HepG2 (cell line): ENCODE data around the gene ZDHHC7. TPM values are rescaled to one million over a fixed set of nuclear protein-coding genes. Genes with fewer than 3 reads are reported as not detected.

Experiments used
- ATAC-seq: fragments of 200-7000 bp; cut with Tn5 transposase; 3 replicates; pipeline ENCODE4 v1.9.1; 2020; ENCODE audit warnings: mild to moderate bottlenecking, moderate library complexity
- BruUV-seq: library from RNA; stranded (reverse); fragments of 400-500 nt; replicated peaks from 2 replicates; lab custom pipeline; 2021; lab: Mats Ljungman, UMichigan
- CTCF ChIA-PET: fragments of 300-600 bp; formaldehyde crosslinking; extraction: SDS; loops from one replicate; lab custom pipeline; 2021; ENCODE audit warnings: low total read pairs, inconsistent platforms, low intra/inter-chr PET ratio; lab: Yijun Ruan, JAX
- POLR2A ChIA-PET: fragments of 350-600 bp; sonication (Branson Sonifier 250); formaldehyde crosslinking; loops from one replicate; lab custom pipeline; 2020; ENCODE audit warnings: antibody characterized with exemption, inconsistent platforms; lab: Yijun Ruan, JAX
- DNase-seq: peaks from one replicate; pipeline ENCODE4 v3.0.0-alpha.2; 2015; ENCODE audit warnings: low spot score
- FAIRE-seq: peaks from 3 replicates; lab custom pipeline; 2011; peaks lifted over from hg19 to GRCh38; lab: Jason Lieb, UNC
- H2AFZ ChIP-seq: one replicate; pipeline ENCODE4 v1.6.1; 2011; ENCODE audit warnings: low read length, inconsistent platforms
- H3K27ac ChIP-seq: fragments of 300-600 bp; 3 replicates; pipeline ENCODE4 v1.8.0; 2011; ENCODE audit warnings: mixed run types, mild to moderate bottlenecking, mixed read lengths, low read length, inconsistent platforms; ENCODE audit not compliant: insufficient read depth; ENCODE audit errors: extremely low read length
- H3K27me3 ChIP-seq, 2 experiments: fragments of 200-600 bp in 1 of 2; 2 replicates in 1 of 2; 3 replicates in 1 of 2; pipeline versions ENCODE4 v1.6.0 to v1.8.0; 2011; ENCODE audit warnings: low read length in 2 of 2, mild to moderate bottlenecking in 2 of 2, moderate library complexity in 2 of 2, inconsistent platforms in 1 of 2; ENCODE audit not compliant: insufficient read depth in 2 of 2, control insufficient read depth in 1 of 2
- H3K36me3 ChIP-seq, 2 experiments: fragments of 200-600 bp in 1 of 2; replicated peaks in 1 of 2; 2 replicates in 1 of 2; 3 replicates in 1 of 2; pipeline versions ENCODE4 v1.5.1 to v1.8.0; 2011; ENCODE audit warnings: low read length in 2 of 2, inconsistent platforms in 1 of 2; ENCODE audit not compliant: insufficient read depth in 2 of 2, control insufficient read depth in 1 of 2
- H3K4me1 ChIP-seq: 2 replicates; pipeline ENCODE4 v1.5.1; 2012; ENCODE audit warnings: low read length, inconsistent platforms; ENCODE audit not compliant: insufficient read depth
- H3K4me2 ChIP-seq: 2 replicates; pipeline ENCODE4 v1.6.0; 2011; ENCODE audit warnings: low read depth, low read length, inconsistent platforms
- H3K4me3 ChIP-seq, 3 experiments: fragments of 200-600 bp in 1 of 3; sonication (generic), shearing (Covaris generic) in 1 of 3; replicated peaks in 1 of 3; 2 replicates each; pipeline ENCODE4 v1.5.1; 2011 to 2016; ENCODE audit warnings: low read length in 3 of 3, inconsistent platforms in 2 of 3, low read depth in 2 of 3, mild to moderate bottlenecking in 2 of 3, control low read depth in 1 of 3, mixed read lengths in 1 of 3; ENCODE audit not compliant: insufficient read depth in 1 of 3
- H3K79me2 ChIP-seq: one replicate; pipeline ENCODE4 v1.6.1; 2011; ENCODE audit warnings: low read length, inconsistent platforms; ENCODE audit not compliant: insufficient read depth
- H3K9ac ChIP-seq: 2 replicates; pipeline ENCODE4 v1.6.0; 2011; ENCODE audit warnings: mild to moderate bottlenecking, low read depth, low read length, inconsistent platforms; ENCODE audit not compliant: insufficient read depth
- H3K9me3 ChIP-seq: 2 replicates; pipeline ENCODE4 v1.5.1; 2012; ENCODE audit warnings: mild to moderate bottlenecking, low read length
- H4K20me1 ChIP-seq: 2 replicates; pipeline ENCODE4 v1.6.0; 2011; ENCODE audit warnings: inconsistent platforms, mild to moderate bottlenecking, low read length, moderate library complexity; ENCODE audit not compliant: insufficient read depth
- GPBP1L1 ChIP-seq: sonication (generic); formaldehyde crosslinking; IDR thresholded peaks from 2 replicates; pipeline ENCODE4 v1.5.0; 2020; ENCODE audit warnings: mild to moderate bottlenecking, missing genetic modification reagents
- HDAC2 ChIP-seq: sonication (generic); formaldehyde crosslinking; IDR thresholded peaks from 2 replicates; pipeline ENCODE4 v1.4.0; 2020; ENCODE audit warnings: missing genetic modification reagents
- KAT7 ChIP-seq: IDR thresholded peaks from 2 replicates; pipeline ENCODE4 v1.6.1; 2018; ENCODE audit warnings: borderline replicate concordance, missing compliant biosample characterization
- KLF16 ChIP-seq, 2 experiments: sonication (generic) in 1 of 2; formaldehyde crosslinking in 1 of 2; IDR thresholded peaks; 2 replicates each; pipeline versions ENCODE4 v1.6.1 to v1.8.0; 2016 to 2023; ENCODE audit warnings: missing genetic modification reagents in 2 of 2, missing compliant biosample characterization in 1 of 2
- MTA3 ChIP-seq: sonication (generic); formaldehyde crosslinking; IDR thresholded peaks from 2 replicates; pipeline ENCODE4 v1.4.0; 2020; ENCODE audit warnings: missing genetic modification reagents
- PCBP1 ChIP-seq: fragments of 200-400 bp; formaldehyde crosslinking; IDR thresholded peaks from 2 replicates; pipeline ENCODE4 v1.6.1; 2017; ENCODE audit warnings: mild to moderate bottlenecking, low read depth, low read length, borderline replicate concordance
- SOX13 ChIP-seq, 3 experiments: fragments of 450-650 bp in 1 of 3; sonication (generic) in 1 of 3; formaldehyde crosslinking in 1 of 3; IDR thresholded peaks in 2 of 3; conservative IDR thresholded peaks in 1 of 3; 2 replicates each; pipeline versions ENCODE4 v1.5.0 to v1.6.1; 2016 to 2020; ENCODE audit warnings: antibody characterized with exemption in 1 of 3, mild to moderate bottlenecking in 1 of 3, missing compliant biosample characterization in 1 of 3, missing genetic modification reagents in 1 of 3, moderate library complexity in 1 of 3
- THAP9 ChIP-seq: sonication (generic); formaldehyde crosslinking; IDR thresholded peaks from 2 replicates; pipeline ENCODE4; 2020; ENCODE audit warnings: missing genetic modification reagents, mild to moderate bottlenecking, borderline replicate concordance
- ZC3H4 ChIP-seq: sonication (generic); formaldehyde crosslinking; IDR thresholded peaks from 2 replicates; pipeline ENCODE4 v1.4.0; 2020; ENCODE audit warnings: missing genetic modification reagents, borderline replicate concordance
- ZFP36L2 ChIP-seq: sonication (generic); formaldehyde crosslinking; IDR thresholded peaks from 2 replicates; pipeline ENCODE4 v1.4.0; 2020; ENCODE audit warnings: missing genetic modification reagents
- ZFYVE20 ChIP-seq: sonication (generic); formaldehyde crosslinking; IDR thresholded peaks from 2 replicates; pipeline ENCODE4 v1.8.0; 2023; ENCODE audit warnings: low read depth, mild to moderate bottlenecking, moderate library complexity, missing genetic modification reagents, borderline replicate concordance
- ZNF329 ChIP-seq: sonication (generic); formaldehyde crosslinking; IDR thresholded peaks from 2 replicates; pipeline ENCODE4 v1.9.0; 2021; ENCODE audit warnings: low read depth, mild to moderate bottlenecking, missing genetic modification reagents
- ZNF432 ChIP-seq: sonication (generic); formaldehyde crosslinking; IDR thresholded peaks from 2 replicates; pipeline ENCODE4 v1.5.0; 2020; ENCODE audit warnings: missing genetic modification reagents, mild to moderate bottlenecking, borderline replicate concordance
- ZNF674 ChIP-seq: sonication (generic); formaldehyde crosslinking; IDR thresholded peaks from 2 replicates; pipeline ENCODE4 v1.5.0; 2020; ENCODE audit warnings: low read depth, mild to moderate bottlenecking, missing genetic modification reagents
- ZNF746 ChIP-seq: sonication (generic); formaldehyde crosslinking; IDR thresholded peaks from 2 replicates; pipeline ENCODE4 v1.8.0; 2022; ENCODE audit warnings: mild to moderate bottlenecking, missing genetic modification reagents
- ZNF782 ChIP-seq: sonication (generic); formaldehyde crosslinking; IDR thresholded peaks from 2 replicates; pipeline ENCODE4 v1.4.0; 2020; ENCODE audit warnings: missing genetic modification reagents, mild to moderate bottlenecking, borderline replicate concordance
- ZSCAN31 ChIP-seq: sonication (generic); formaldehyde crosslinking; IDR thresholded peaks from 2 replicates; pipeline ENCODE4 v1.5.0; 2020; ENCODE audit warnings: low read depth, mild to moderate bottlenecking, missing genetic modification reagents
- WGBS: methylation state at CpG from one replicate; pipeline ENCODE4 v1.1.6; 2017; ENCODE audit warnings: low lambda C conversion rate; 5-methylcytosine and 5-hydroxymethylcytosine counted together
- in situ Hi-C: cut with HindIII; loops from 2 replicates; pipeline ENCODE4 v1.10.0; 2017; ENCODE audit warnings: low pct_unique_long_range_greater_than_20kb; ENCODE audit not compliant: extremely low pct_ligation_motif_present
- intact Hi-C: fragments of 100-400 bp; cut with micrococcal nuclease; formaldehyde crosslinking; loops from one replicate; pipeline ENCODE4 v1.10.0; 2022; ENCODE audit not compliant: unreplicated experiment
- polyA plus RNA-seq, 8 experiments: library from polyadenylated mRNA; depleted of rRNA in 3 of 8; stranded (reverse) in 7 of 8; unstranded in 1 of 8; fragments of >200 nt; fragmentation: Illumina TruSeq in 4 of 8; extraction: Trizol in 4 of 8; gene quantifications; 2 replicates each; pipeline versions ENCODE4 v1.2.1 to v1.2.3, GENCODE V29; 2011 to 2016; ENCODE audit warnings: low read depth in 4 of 8, missing spikeins in 1 of 8, mixed read lengths in 1 of 8; ENCODE audit not compliant: insufficient read depth in 1 of 8
- total RNA-seq, 5 experiments: library from RNA; depleted of rRNA; stranded (reverse); fragments of >200 nt; fragmentation: Illumina TruSeq; extraction: Trizol; gene quantifications; 2 replicates each; pipeline ENCODE4 v1.2.3, GENCODE V29; 2016; ENCODE audit warnings: low read depth in 1 of 5

The ZDHHC7 gene
- total and polyA plus RNA-seq, 2 of the 13 experiments (the other 11 are each of a cell fraction or from before 2014, with no cell fraction given): 46.8 to 67.6 TPM

- no peak for TF ChIP-seq ZNF782 (CRISPR knock-in tag)
These were observed 5.9 kb downstream of the ZDHHC7 start (continued) for GRCh38 chr16:85005285-85006069.

GRCh38 chr16:85004587-85005205 is 6.6 kb downstream of the ZDHHC7 start:
- H3K9me3 ChIP-seq: no peaks in the 10 kb centered on the region
- ATAC-seq: no peak
- no peak overlapping the region for H2AFZ ChIP-seq
- BruUV-seq: no TSS peak
- ChIA-PET POLR2A (interaction anchor here (2.1 kb wide), 1 partner anchor 10 kb away, joined by 9 read pairs; no protein-coding TSS in a partner anchor), CTCF (no interaction called here)
- H4K20me1 ChIP-seq: peaks cover 21% of the 10 kb centered on the region; the same call in 1 of the 2 replicates
- peaks cover 98% of the 10 kb centered on the region for H3K4me1 ChIP-seq
- no peak overlapping the region; the same call in 1 of the 2 replicates for H3K9ac ChIP-seq
- H3K79me2 ChIP-seq: peaks cover 85% of the 10 kb centered on the region
- in situ Hi-C loops: no loop called here
- no peak overlapping the region for H3K27ac ChIP-seq
- H3K27me3 ChIP-seq: no peaks in the 10 kb centered on the region
- no peak for DNase-seq
- peaks cover 7% of the 10 kb centered on the region in 2 experiments; a peak in 4 of 5 replicates for H3K36me3 ChIP-seq
- H3K4me3 ChIP-seq: no peak overlapping the region; a peak in 1 of 6 replicates
- intact Hi-C loops: no loop called here
- FAIRE-seq: no peak
- WGBS: 81% methylated on average over 10 of the region's 10 CpGs
- H3K4me2 ChIP-seq: no peak overlapping the region
- no peak for TF ChIP-seq ZC3H4 (CRISPR knock-in tag)
- TF ChIP-seq ZFYVE20: no peak
- no peak for TF ChIP-seq KAT7 (CRISPR knock-in tag)
- TF ChIP-seq MTA3 (CRISPR knock-in tag): no peak
- TF ChIP-seq THAP9 (CRISPR knock-in tag): no peak
- TF ChIP-seq PCBP1: no peak
- TF ChIP-seq KLF16 (CRISPR knock-in tag; IDR thresholded peaks at IDR 0.05): no peak
- no peak for TF ChIP-seq ZNF746
- TF ChIP-seq ZNF674 (CRISPR knock-in tag): no peak
- no peak for TF ChIP-seq ZSCAN31
- no peak for TF ChIP-seq ZNF329 (CRISPR knock-in tag)
- TF ChIP-seq ZNF432 (CRISPR knock-in tag): no peak
- no peak for TF ChIP-seq GPBP1L1 (CRISPR knock-in tag)
- TF ChIP-seq ZFP36L2 (CRISPR knock-in tag): no peak
- no peak for TF ChIP-seq SOX13 (IDR thresholded peaks at IDR 0.05)
- TF ChIP-seq SOX13 (CRISPR knock-in tag; conservative IDR thresholded peaks at IDR 0.05 in 1 of 2, IDR thresholded peaks at IDR 0.05 in 1 of 2): no peak
- TF ChIP-seq HDAC2 (CRISPR knock-in tag): no peak
